ENCODE measurements around the gene TMIE. TPM values are rescaled to one million over a fixed set of nuclear protein-coding genes. Genes with fewer than 3 reads are reported as not detected.

TMIE gene
- total and polyA plus RNA-seq, 9 of the 15 experiments (the other 6 are each of a cell fraction or from before 2014, with no cell fraction given), result not detected

- TF ChIP-seq, protein P1, sequence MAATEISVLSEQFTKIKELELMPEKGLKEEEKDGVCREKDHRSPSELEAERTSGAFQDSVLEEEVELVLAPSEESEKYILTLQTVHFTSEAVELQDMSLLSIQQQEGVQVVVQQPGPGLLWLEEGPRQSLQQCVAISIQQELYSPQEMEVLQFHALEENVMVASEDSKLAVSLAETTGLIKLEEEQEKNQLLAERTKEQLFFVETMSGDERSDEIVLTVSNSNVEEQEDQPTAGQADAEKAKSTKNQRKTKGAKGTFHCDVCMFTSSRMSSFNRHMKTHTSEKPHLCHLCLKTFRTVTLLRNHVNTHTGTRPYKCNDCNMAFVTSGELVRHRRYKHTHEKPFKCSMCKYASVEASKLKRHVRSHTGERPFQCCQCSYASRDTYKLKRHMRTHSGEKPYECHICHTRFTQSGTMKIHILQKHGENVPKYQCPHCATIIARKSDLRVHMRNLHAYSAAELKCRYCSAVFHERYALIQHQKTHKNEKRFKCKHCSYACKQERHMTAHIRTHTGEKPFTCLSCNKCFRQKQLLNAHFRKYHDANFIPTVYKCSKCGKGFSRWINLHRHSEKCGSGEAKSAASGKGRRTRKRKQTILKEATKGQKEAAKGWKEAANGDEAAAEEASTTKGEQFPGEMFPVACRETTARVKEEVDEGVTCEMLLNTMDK (IDR thresholded peaks at IDR 0.05; ENCODE audit: borderline replicate concordance, insufficient read depth, low read depth, low read length, poor library complexity, severe bottlenecking), result peak; percentile 29
- TF ChIP-seq SPI1 (IDR thresholded peaks at IDR 0.05; ENCODE audit: borderline replicate concordance, low read depth, low read length), result no peak
- peak; percentile 37; the same call in 1 of the 2 replicates for TF ChIP-seq SP1 (CRISPR knock-in tag; IDR thresholded peaks at IDR 0.05)
- no peak for TF ChIP-seq STAG1 (CRISPR knock-in tag; IDR thresholded peaks at IDR 0.05; ENCODE audit: borderline replicate concordance)
- no peak for TF ChIP-seq NR4A1 (CRISPR knock-in tag; IDR thresholded peaks at IDR 0.05)
- TF ChIP-seq NR4A1 (tag; IDR thresholded peaks at IDR 0.05), result no peak
- TF ChIP-seq, protein P2, sequence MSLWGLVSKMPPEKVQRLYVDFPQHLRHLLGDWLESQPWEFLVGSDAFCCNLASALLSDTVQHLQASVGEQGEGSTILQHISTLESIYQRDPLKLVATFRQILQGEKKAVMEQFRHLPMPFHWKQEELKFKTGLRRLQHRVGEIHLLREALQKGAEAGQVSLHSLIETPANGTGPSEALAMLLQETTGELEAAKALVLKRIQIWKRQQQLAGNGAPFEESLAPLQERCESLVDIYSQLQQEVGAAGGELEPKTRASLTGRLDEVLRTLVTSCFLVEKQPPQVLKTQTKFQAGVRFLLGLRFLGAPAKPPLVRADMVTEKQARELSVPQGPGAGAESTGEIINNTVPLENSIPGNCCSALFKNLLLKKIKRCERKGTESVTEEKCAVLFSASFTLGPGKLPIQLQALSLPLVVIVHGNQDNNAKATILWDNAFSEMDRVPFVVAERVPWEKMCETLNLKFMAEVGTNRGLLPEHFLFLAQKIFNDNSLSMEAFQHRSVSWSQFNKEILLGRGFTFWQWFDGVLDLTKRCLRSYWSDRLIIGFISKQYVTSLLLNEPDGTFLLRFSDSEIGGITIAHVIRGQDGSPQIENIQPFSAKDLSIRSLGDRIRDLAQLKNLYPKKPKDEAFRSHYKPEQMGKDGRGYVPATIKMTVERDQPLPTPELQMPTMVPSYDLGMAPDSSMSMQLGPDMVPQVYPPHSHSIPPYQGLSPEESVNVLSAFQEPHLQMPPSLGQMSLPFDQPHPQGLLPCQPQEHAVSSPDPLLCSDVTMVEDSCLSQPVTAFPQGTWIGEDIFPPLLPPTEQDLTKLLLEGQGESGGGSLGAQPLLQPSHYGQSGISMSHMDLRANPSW (CRISPR knock-in tag; IDR thresholded peaks at IDR 0.05), result no peak
- TF ChIP-seq ZEB2 (IDR thresholded peaks at IDR 0.05), result no peak
- no peak for TF ChIP-seq PTTG1 (tag; IDR thresholded peaks at IDR 0.05; ENCODE audit: low read depth)
- TF ChIP-seq ZNF740 (CRISPR knock-in tag; IDR thresholded peaks at IDR 0.05), result 0 out of 2 replicates have a peak, but pooled peaks have one; percentile 12
- TF ChIP-seq ZNF740 (tag; IDR thresholded peaks at IDR 0.05), result peak in 1 of 2 experiments; percentile 56; a peak in 1 of 4 replicates
- TF ChIP-seq ZNF23 (CRISPR knock-in tag; IDR thresholded peaks at IDR 0.05), result no peak
- TF ChIP-seq ZFP36 (IDR thresholded peaks at IDR 0.05; ENCODE audit: low read depth, low read length, partially characterized antibody), result peak; percentile 63
- TF ChIP-seq ILK (tag; IDR thresholded peaks at IDR 0.05; ENCODE audit: borderline replicate concordance, low read depth), result no peak
- no peak for TF ChIP-seq ARHGAP35 (IDR thresholded peaks at IDR 0.05; ENCODE audit: partially characterized antibody)
Measured at GRCh38 chr3:46693038-46693891, 7.9 kb upstream of the TMIE start, which contains the start of gene ALS2CL (continued).

Measured in K562 (cell line).